SKM-1 treated with dmso at 0.1 percent for 144 hours (cell line): ENCODE results near the gene MRPL9.
"Not testable (repeated sequence)": the region's sequence is repeated elsewhere in the genome, so short reads cannot be mapped to it uniquely, and the experiment has no call there.

Source experiments
- DNase-seq: peaks from one replicate; lab custom pipeline; 2025; ENCODE audit not compliant: unreplicated experiment; lab: John Stamatoyannopoulos, UW

MRPL9 gene

DNA sequence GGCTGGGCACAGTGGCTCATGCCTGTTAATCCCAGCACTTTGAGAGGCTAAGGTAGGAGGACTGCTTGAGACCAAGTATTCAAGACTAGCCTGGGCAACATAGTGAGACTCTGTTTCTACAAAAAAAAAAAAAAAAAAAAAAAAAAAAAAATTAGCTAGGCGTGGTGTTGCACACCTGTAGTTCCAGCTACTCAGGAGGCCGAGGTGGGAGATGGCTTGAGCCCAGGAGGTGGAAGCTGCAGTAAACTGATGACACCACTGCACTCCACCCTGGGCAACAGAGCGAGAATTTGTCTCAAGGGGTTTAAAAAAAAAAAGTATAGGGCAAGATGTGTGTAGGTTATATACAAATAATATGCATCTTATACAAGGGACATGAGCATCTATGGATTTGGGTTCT, 24.4 kb upstream of the MRPL9 start:
- DNase-seq: no peak

DNA sequence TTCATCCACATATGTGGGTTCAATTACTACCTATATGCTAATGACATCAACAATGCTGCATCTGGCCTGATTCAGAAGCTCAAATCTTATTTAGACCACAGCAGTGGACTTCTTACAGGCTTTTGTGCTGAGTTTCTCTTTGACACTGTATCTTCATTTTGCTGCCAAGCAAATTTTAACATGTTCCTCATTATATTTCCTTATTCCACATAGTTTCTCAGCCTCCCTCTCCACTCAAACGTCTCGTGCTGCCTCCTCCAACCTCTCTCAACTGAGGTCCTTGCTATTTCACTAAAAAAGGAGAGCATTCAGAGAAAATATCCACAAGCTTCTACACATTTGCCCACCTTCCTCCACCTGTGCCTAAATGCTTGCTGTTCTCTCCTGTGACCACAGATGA, 20.5 kb upstream of the MRPL9 start:
- DNase-seq: no peak

DNA sequence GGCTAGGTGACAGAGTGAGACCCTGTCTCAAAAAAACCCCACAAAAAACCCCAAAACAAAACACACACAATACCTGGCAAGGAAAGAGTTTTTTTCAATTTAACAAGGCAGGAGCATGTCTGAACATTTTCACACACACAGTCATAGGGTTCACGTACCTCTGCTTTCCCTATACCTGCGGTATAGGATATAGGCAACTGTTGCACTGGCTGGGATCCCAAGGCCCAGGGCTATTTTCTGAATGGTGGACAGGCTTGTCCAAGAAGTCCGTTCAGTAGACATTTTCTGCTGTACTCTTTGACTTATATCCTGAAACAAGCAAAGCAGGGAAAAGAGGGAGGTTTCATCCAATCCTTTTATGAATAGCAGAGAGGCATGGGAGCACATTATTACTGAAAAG, 19.4 kb upstream of the MRPL9 start:
- no peak for DNase-seq

DNA sequence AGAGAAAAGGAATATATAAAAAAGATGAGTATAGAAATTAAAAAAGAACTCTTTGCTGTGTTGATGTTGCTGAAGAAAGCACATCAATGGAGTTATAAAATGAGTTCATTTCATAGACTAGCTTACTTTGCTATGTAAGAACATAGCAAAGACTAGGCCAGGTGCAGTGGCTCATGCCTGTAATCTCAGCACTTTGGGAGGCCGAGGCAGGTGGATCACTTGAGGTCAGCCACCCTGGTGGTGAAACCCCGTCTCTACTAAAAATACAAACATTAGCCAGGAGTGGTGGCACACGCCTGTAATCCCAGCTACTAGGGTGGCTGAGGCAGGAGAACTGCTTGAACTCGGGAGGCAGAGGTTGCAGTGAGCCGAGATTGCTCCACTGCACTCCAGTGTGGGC, 18.7 kb upstream of the MRPL9 start:
- DNase-seq: not testable (repeated sequence)

DNA sequence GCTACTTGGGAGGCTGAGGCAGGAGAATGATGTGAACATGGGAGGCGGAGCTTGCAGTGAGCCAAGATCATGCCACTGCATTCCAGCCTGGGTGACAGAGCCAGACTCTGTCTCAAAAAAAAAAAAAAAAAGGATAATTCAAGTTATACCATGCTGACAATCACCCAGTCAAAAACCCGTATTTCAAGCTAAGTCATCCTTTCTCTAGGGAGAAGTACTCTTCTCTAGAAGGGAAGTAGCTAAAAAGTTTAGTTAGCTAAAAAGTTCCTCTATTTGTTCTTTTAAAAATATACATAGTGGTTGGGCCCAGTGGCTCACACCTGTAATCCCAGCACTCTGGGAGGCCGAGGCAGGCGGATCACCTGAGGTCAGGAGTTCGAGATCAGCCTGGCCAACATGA, 17.4 kb upstream of the MRPL9 start:
- DNase-seq: peak; percentile 19

DNA sequence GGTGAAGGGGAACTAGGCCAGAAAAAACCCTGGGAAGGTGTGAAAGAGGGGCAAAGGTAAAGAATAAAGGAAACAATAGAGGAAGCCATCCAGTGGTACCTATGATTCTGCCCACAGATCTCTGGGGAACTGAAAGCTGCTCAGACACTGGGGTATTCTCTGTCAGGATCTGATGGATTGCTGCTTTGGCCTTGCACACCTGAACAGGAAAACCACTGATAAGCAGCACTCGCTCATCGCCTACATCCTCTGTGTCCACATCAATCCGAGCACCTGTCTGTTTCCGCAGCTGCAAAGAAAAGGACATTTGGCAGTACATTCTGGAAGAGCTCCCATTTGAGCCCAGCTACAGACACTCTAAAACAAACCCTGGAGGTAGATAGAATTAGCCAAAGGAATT, 16.6 kb upstream of the MRPL9 start:
- DNase-seq: no peak

DNA sequence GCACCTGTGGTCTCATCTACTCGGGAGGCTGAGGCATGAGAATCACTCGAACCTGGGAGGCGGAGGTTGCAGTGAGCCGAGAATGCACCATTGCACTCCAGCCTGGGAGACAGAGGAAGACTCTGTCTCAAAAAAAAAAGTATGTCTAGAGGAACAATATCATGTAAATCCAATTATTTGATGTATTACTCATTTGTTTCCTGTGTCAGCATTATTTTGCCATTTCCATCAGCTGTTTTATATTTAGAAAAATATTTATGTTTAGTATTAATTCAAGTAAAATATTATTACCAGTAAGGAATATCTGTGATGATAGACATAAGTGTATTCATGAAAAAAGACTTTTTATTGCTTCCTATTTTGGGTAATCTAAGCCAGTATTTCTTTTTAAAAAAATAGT, 14.0 kb upstream of the MRPL9 start:
- no peak for DNase-seq

DNA sequence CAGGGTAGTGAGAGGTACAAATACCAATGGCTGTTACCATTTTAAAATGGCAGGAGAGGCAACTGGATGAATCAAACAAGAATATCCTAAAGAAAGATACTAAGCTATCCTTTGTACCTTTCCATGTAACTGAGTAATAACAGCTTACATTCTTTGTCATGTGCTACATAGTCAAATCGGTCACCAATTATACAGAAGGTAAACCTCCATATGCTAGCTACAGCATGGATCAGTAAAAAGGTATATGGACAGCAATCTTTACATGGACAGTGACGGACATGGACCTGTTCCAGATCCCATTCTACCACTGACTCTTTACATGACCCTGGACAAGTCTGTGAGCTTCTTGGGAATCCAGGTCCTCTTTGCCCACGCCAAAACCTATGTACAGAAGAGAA, 13.4 kb upstream of the MRPL9 start:
- DNase-seq: no peak

DNA sequence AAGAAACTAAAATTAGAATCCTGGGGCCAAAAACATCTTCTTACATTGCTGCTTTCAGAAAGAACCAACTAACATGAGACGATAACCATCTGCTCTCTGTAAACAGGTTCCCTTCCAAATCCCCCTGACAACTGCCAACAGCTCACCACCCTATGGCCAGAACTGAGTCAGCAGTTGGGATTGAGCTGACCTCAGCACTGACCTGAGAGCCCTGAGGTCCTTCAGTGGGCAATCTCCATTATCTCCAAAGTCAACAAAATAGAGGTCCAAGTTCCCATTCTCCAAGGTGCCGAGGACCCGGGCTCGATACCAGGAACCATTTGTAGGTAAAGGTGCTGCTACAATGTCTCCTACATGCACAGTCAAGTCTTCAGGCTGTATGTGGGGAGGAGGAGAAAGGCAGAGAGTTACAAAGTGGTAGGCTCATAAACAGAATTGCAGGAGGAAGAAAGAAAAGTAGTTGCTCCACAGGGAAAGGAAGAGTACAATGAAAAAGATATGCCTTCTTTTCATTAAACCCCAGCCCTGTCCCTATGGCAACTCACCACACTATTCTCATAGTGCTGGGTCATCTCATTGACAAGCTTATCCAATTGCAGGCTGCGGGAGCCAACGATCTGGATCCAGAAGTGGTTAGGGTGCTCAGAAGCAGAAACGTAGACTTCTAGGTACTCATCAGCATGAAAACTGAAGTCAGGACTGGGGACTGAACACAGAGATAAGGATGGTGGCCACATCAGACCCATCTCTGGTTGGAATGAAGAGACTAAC, 12.8 kb upstream of the MRPL9 start:
- DNase-seq: no peak

DNA sequence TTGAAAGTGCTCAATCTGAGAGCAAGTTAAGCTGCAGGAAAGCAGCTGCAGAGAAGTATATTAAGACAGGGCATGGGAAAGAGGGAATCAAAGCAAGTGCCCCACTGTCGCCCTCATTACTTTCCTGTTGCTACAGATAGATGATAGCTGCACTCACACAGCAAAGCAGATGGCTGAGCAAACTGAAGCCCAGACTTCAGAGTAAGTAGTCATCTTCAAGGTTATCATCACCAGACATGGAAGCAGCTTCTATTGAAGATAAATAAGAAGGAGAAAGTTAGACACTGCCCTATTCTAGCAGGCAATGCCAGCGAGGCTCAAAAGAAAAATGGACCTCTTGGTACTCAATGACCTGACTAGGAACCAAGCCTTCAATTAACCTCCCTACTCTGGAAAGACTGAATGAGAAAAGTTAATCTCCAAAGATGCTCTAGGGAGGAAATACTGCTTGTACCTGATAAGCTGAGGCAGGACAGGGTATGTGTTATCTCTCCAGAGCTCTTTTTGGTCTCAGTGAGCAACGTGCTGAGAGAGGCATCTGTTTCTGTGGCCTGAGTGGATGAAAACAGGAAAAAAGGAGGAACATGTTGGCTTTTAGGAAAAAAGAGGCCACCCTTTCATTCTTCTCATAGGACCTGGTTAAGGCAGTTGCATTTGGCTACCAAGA, 11.1 kb upstream of the MRPL9 start:
- no peak for DNase-seq

DNA sequence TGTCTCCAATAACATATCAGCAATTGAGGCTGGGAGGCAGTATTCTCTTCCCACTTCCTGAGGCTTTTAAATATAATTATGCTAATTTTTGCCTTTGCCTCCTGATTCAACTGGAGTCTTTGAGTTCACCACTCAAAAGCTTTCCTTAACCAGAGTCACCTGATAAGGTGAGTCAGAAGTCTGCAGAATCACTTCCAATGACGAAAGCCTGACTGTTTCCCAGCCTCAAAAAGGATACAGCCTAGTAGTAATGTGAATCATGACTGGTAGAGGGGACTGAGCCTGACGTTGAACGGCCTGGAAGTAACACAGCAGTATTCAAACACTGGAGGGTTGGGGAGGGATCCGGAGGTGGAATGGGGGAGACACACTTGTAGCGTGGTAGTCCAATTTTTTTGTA, 10.4 kb upstream of the MRPL9 start:
- no peak for DNase-seq

DNA sequence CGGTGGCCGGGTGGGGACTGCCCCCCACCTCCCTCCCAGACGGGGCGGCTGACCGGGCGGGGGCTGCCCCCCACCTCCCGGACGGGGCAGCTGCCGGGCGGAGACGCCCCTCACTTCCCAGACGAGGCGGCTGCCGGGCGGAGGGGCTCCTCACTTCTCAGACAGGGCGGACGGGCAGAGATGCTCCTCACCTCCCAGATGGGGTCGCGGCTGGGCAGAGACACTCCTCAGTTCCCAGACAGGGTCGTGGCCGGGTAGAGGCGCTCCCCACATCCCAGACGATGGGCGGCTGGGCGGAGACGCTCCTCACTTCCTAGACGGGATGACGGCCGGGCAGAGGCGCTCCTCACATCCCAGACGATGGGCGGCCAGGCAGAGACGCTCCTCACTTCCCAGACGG, 6.0 kb upstream of the MRPL9 start:
- not testable (repeated sequence) for DNase-seq

DNA sequence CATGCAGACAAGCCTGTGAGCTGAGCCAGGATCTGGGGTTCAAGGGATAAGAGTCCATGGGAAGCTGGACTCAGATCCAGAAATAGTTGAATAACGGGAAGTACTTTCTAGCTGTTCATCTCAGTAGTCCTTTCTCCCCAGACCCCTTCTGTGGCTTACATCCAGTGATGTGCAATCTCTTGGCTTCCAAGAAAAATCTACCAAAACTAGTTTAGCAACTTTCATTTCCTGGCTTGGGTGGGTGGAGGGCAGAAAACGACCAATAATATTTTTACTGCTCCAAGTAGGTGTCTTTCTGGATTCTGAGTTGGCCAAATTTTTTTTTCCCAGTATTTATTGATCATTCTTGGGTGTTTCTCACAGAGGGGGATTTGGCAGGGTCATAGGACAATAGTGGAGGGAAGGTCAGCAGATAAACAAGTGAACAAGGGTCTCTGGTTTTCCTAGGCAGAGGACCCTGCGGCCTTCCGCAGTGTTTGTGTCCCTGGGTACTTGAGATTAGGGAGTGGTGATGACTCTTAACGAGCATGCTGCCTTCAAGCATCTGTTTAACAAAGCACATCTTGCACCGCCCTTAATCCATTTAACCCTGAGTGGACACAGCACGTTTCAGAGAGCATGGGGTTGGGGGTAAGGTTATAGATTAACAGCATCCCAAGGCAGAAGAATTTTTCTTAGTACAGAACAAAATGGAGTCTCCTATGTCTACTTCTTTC, 5.2 kb upstream of the MRPL9 start:
- not testable (repeated sequence) for DNase-seq

DNA sequence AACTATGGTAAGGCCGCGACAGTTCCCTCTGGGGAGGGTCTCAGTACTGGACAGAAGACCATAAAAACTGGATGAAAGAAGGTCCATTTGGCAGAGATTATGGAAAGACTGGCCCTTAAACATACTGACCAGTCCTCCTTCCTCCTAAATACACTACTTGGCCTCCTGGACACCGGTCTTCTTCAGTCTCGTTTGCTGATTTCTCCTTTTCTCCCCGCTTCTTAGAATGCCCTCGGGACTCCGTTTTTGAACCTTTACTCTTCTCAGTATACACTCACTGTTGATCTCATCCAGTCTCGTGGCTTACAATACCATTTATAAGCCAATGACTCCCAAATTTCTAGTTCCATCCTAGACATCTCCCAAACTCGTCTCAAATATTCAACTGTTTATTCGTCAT, 694 bp upstream of the MRPL9 start:
- DNase-seq: no peak

DNA sequence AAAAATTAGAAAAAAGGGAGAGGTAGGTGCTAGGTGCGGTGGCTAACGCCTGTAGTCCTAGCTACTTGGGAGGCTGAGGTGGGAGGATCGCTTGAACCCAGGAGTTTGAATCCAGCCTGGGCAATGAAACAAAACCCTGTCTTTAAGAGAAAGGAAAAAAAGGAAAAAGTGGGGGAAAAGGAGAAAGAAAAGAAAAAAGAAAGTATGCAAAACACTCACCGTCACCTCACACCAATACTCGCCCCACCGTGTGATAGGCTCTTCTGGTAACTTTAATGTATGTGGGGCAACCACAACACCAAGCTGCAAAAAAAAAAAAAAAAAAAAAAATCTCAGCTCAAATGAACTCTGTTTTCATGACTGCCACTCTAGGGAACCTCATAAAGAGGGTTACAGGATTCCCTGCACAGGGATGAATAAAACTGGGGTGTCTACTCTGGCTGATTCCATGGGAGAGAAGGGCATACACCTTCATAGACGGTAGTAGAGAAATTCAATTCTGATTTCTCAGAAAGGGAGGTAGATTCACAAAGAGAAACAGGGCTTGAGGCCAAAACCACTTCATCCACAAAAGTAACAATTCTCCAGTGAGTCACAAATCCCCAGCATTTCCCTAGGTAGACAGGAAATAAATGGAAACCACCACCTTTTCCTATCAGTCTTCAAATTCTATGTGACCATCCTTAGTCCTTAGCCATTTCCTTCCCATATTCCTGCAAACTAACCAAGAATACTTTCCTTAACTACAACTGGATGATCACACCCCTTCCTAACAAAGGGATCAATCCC, 2.5 kb downstream of the MRPL9 start:
- DNase-seq: no peak

DNA sequence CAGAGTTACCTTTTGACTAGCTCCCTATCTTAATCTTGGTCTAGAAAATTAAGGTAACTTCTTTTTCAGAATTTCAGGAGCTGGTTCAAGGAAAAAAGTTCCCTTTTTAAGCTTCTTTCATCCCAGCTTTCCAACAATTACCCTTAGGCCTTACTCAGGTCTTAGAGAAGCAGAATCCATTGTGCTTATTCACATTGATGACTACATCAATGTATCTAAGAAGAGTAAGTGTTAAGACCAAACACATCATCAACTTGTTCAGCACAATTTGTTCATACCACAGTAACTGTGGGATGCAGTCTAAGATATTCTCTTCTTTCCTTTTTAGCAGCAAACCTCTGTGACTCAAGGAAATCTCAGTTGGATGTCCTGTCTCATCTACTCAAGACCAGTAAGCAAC, 4.1 kb downstream of the MRPL9 start:
- DNase-seq: no peak

DNA sequence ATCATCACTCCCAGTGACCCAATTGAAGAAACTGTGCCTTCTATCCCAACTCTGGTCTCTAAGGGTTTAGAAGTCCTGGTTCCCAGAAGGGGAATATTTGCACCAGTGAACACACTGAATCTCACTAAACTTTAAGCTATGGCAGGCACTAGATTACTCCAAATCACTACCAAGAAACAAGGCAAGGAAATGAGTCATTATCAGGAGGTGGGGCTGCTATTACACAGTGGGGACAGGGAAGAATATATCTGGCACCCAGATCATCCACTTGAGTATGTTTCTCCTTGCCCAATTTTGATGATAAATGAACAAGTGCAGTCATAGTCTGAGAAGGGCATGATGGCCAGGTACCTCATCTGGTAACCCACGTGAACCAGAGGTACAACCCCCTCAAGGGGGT, 7.0 kb downstream of the MRPL9 start:
- no peak for DNase-seq

DNA sequence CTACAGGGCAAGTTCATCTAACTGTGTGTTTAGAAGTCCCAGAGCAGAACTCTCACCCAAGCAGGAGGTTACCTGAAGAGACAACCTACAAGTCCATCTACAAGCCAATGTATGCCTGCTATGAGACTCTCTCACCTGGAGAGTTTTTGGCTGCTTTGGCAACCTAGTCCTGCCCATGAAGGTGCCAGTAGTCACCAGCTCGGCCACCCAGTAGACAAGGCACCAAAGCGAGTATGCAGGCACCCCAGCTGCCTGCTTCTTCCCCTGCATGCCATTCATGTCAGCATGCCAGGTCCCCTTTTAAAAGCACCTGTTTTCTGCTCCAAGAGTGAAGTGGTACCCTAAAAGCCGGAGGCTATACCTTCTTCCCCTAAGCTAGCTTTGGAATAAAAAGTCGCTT, 21.8 kb downstream of the MRPL9 start:
- no peak for DNase-seq

DNA sequence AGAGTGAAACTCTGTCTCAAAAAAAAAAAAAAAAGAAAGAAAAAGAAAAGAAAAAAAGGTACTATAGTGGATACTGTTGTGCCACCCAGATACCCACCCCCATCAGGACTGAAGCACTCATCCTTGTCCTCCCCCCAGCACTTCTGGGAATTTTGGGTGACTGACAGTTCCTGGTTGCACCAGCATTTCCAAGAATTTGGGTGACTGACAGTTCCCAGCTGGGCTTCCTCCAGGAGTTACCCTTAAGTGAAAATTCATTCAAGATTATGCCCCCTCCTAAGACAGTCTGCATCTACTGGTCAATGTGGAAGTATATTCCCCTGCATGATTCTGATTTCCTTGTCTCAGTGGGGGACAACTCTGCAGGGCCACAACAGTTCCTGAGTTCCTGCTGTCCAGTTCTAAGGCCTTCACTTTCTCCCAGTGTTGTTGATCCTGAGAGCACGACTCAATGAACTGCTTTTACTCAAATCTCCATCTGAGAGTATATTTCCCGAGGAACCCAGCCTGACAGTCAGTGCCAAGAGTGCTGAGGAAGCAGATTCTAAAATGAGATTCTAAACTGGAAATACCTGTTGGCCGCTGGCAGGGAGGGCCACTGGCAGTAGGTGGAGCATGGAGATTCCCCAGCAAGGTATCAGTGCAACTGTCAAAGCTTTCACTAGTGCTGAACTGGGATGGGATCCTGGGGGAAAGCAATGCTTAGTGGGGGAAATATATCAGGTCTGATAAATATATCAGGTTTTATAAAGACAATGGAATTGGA, 23.5 kb downstream of the MRPL9 start:
- no peak for DNase-seq

DNA sequence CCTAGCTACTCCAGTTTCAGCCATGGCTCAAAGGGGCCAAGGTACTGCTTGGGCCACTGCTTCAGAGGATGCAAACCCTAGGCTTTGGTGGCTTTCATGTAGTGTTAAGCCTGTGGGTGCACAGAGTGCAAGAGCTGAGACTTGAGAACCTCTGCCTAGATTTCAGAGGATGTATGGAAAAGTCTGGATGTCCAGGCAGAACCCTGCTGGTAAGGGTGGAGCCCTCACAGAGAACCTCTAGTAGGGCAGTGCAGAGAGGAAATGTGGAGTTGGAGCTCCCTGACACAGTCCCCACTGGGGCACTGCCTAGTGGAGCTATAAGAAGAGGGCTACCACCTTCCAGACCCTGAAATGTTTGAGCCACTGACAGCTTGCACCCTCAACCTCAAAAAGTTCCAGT, 25.8 kb downstream of the MRPL9 start:
- DNase-seq: no peak

DNA sequence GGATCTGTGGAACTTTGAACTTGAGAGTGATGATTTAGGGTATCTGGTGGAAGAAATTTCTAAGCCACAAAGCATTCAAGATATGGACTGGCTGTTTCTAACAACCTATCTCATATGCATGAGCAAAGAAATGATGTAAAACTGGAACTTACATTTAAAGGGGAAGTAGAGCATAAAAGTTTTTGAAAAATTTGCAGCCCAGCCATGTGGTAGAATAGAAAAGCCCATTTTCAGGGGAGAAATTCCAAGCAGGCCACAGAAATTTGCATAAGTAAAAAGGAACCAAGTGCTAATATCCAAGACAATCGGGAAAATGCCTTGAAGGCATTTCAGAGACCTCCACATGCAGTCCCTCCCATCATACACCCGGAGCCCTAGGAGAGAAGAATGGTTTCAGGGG, 26.3 kb downstream of the MRPL9 start:
- DNase-seq: no peak
